NCI-H1417 (cell line): ENCODE data around the gene SOHLH2.
A peak's percentile ranks its signal among the peaks of the same experiment; 100 is the strongest.

Source experiments
- DNase-seq, 3 experiments: peaks; one replicate each; lab custom pipeline; 2025; lab: John Stamatoyannopoulos, UW

The SOHLH2 gene

GRCh38 chr13:36214163-36214921, at the start of gene SOHLH2:
Gene SOHLH2 (minus strand): TSS chr13:36214556. CDS start chr13:36214526, 30 bp downstream.
- DNase-seq, result no peak

GRCh38 chr13:36261976-36262375, 47.6 kb upstream of the SOHLH2 start:
- no peak for DNase-seq

GRCh38 chr13:36261011-36261410, 46.7 kb upstream of the SOHLH2 start:
- DNase-seq, result no peak

- DNase-seq, result no peak
These were observed 45.2 kb upstream of the SOHLH2 start for GRCh38 chr13:36259361-36260137.

GRCh38 chr13:36258831-36259230, 44.5 kb upstream of the SOHLH2 start:
- no peak for DNase-seq

GRCh38 chr13:36251526-36251925, 37.2 kb upstream of the SOHLH2 start:
- DNase-seq, result no peak

- DNase-seq, result no peak
These were observed 36.7 kb upstream of the SOHLH2 start for GRCh38 chr13:36251017-36251416.

- DNase-seq, result no peak
These were observed 34.3 kb upstream of the SOHLH2 start for GRCh38 chr13:36248700-36249099.

- DNase-seq, result no peak
These were observed 30.6 kb upstream of the SOHLH2 start for GRCh38 chr13:36244990-36245389.

- DNase-seq, result no peak
These were observed 29.7 kb upstream of the SOHLH2 start for GRCh38 chr13:36244073-36244472.

- no peak for DNase-seq
These were observed 28.4 kb upstream of the SOHLH2 start for GRCh38 chr13:36242761-36243160.

GRCh38 chr13:36231236-36231635, 16.9 kb upstream of the SOHLH2 start:
- DNase-seq, result no peak

GRCh38 chr13:36224730-36225129, 10.4 kb upstream of the SOHLH2 start:
- no peak for DNase-seq

GRCh38 chr13:36219883-36220282, 5.5 kb upstream of the SOHLH2 start:
- DNase-seq, result no peak

GRCh38 chr13:36217456-36217855, 3.1 kb upstream of the SOHLH2 start:
- no peak for DNase-seq

GRCh38 chr13:36212789-36213188, 1.6 kb downstream of the SOHLH2 start:
- DNase-seq, result peak in 2 of 3 experiments; percentile 9 to 72

- DNase-seq, result peak in 2 of 3 experiments; percentile 3 to 48
These were observed 2.8 kb downstream of the SOHLH2 start for GRCh38 chr13:36211567-36211966.

- no peak for DNase-seq
These were observed 3.6 kb downstream of the SOHLH2 start for GRCh38 chr13:36210738-36211137.

GRCh38 chr13:36207672-36208071, 6.7 kb downstream of the SOHLH2 start:
- peak in 1 of 3 experiments; percentile 6 for DNase-seq

- DNase-seq, result peak in 2 of 3 experiments; percentile 34 to 70
These were observed 21.1 kb downstream of the SOHLH2 start for GRCh38 chr13:36193151-36193855.

GRCh38 chr13:36192166-36192565, 22.2 kb downstream of the SOHLH2 start:
- no peak for DNase-seq

- no peak for DNase-seq
These were observed 23.6 kb downstream of the SOHLH2 start for GRCh38 chr13:36190771-36191170.

- no peak for DNase-seq
These were observed 25.9 kb downstream of the SOHLH2 start for GRCh38 chr13:36188441-36188840.
